ENCODE results near the gene OR51E2. TPM values are rescaled to one million over a fixed set of nuclear protein-coding genes. Genes with fewer than 3 reads are reported as not detected.
A peak's percentile ranks its signal among the peaks of the same experiment; 100 is the strongest.
"Not testable (repeated sequence)": the region's sequence is repeated elsewhere in the genome, so short reads cannot be mapped to it uniquely, and the experiment has no call there.

The OR51E2 gene, protein sequence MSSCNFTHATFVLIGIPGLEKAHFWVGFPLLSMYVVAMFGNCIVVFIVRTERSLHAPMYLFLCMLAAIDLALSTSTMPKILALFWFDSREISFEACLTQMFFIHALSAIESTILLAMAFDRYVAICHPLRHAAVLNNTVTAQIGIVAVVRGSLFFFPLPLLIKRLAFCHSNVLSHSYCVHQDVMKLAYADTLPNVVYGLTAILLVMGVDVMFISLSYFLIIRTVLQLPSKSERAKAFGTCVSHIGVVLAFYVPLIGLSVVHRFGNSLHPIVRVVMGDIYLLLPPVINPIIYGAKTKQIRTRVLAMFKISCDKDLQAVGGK
- not detected for total RNA-seq

DNA sequence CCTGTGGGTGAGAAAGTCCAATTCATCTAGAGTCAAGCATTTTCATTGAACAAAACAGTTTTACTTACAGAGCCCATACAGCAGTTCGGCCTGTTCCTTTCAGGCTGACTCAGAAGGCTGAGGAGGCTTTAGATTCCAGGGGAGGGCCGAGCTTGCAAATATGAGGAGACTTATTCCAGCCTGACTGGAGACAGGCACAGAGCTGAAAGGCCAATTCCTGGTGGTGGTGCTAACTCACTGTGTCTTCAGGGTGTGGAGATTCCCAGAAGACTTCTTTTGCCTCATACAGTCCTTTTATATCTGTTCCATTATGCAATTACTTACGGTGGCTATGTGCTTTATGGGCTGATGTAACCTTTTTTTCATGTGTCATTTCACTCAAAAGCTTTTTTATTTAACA lies at the start of gene OR51E2:
Gene OR51E2 (minus strand): TSS at position 269 of the 400 bp plus-strand sequence. CDS start 15,142 bp downstream, outside the sequence.
- no peak for TF ChIP-seq POLR2A (IDR thresholded peaks at IDR 0.05)
- H3K9me3 ChIP-seq: no peaks in the 10 kb centered on the region
- peak in 1 of 2 donors; percentile 35 for ATAC-seq (ENCODE audit: low FRiP score in 2 of 2)
- H3K27me3 ChIP-seq: no peaks in the 10 kb centered on the region
- no peaks in the 10 kb centered on the region for H3K4me1 ChIP-seq
- 76 to 84% methylated on average over 3 of the region's 3 CpGs for WGBS, 2 donors
- no peaks in the 10 kb centered on the region for H3K36me3 ChIP-seq
- no peak within 1 kb of the TSS for H3K4me3 ChIP-seq
- no peak for DNase-seq
- H3K27ac ChIP-seq: no peak within 1 kb of the TSS

GRCh38 chr11:4740735-4741134 lies 43.1 kb upstream of the OR51E2 start:
- H3K4me1 ChIP-seq: no peaks in the 10 kb centered on the region
- ATAC-seq (ENCODE audit: low FRiP score in 2 of 2) (no peak), DNase-seq (no peak)
- no peaks in the 10 kb centered on the region for H3K27me3 ChIP-seq
- H3K4me3 ChIP-seq: no peak overlapping the region
- WGBS, 2 donors: 87 to 90% methylated on average over 2 of the region's 2 CpGs
- H3K27ac ChIP-seq: no peak overlapping the region
- no peak for TF ChIP-seq CTCF (IDR thresholded peaks at IDR 0.05)
- TF ChIP-seq EP300 (IDR thresholded peaks at IDR 0.05): no peak
- no peak for TF ChIP-seq POLR2AphosphoS5 (IDR thresholded peaks at IDR 0.05)
- TF ChIP-seq POLR2A (IDR thresholded peaks at IDR 0.05): no peak
- H3K36me3 ChIP-seq: no peaks in the 10 kb centered on the region
- no peaks in the 10 kb centered on the region for H3K9me3 ChIP-seq

GRCh38 chr11:4727171-4727570 lies 29.5 kb upstream of the OR51E2 start:
- DNase-seq (no peak), ATAC-seq (ENCODE audit: low FRiP score in 2 of 2) (no peak)
- WGBS, 2 donors: 86 to 89% methylated on average over 2 of the region's 2 CpGs
- Histone ChIP-seq H3K9me3 (no peaks in the 10 kb centered on the region), H3K4me1 (no peaks in the 10 kb centered on the region), H3K36me3 (no peaks in the 10 kb centered on the region), H3K27me3 (no peaks in the 10 kb centered on the region), H3K4me3 (no peak overlapping the region), H3K27ac (no peak overlapping the region)
- TF ChIP-seq POLR2A (IDR thresholded peaks at IDR 0.05): no peak
- no peak for TF ChIP-seq POLR2AphosphoS5 (IDR thresholded peaks at IDR 0.05)
- TF ChIP-seq EP300 (IDR thresholded peaks at IDR 0.05): no peak
- no peak for TF ChIP-seq CTCF (IDR thresholded peaks at IDR 0.05)

DNA sequence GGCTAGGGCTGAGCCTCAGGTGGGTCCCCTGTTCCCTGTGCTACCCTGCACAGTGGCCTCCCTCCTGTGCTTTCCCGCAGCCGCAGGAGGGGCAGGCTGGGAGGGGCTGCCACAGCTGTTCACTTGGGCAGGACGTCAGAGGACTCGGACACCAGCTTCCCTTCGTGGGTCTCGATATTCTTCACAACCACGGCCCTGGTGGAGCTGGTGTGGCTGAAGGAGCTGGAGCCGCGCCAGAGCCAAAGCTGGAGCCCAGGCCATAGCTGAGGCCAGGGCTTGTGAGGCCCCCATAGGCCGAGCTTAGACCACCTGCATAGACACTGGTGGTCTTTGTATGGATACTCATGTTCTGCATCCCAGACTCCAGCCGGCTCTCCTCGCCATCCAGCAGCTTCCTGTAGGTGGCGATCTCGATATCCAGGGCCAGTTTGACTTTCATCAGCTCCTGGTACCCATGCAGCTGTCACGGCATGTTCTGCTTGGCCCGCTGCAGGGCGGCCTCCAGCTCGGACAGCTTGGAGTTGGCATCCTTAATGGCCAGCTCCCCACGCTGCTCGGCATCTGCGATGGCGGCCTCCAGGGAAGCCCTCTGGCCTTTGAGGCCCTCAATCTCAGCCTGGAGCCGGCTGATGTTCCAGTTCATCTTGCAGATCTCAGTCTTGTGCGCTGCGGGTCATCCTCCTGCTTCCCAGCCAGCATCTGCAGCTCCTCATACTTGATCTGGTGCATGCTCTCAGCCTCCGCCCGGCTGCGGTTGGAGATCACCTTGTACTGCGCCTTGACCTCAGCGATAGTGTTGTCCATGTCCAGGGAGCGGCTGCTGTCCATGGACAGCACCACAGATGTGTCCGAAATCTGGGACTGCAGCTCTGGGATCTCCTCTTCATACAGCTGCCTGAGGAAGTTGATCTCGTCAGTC lies 25.2 kb upstream of the OR51E2 start:
- peak in 1 of 2 donors; percentile 69 for DNase-seq
- not testable (repeated sequence) for H3K36me3 ChIP-seq; H3K4me1 ChIP-seq; H3K9me3 ChIP-seq; H3K27me3 ChIP-seq; H3K4me3 ChIP-seq; ATAC-seq (ENCODE audit: low FRiP score in 2 of 2); H3K27ac ChIP-seq
- 90 to 94% methylated on average over 23 to 33 of the region's 33 CpGs for WGBS, 2 donors

DNA sequence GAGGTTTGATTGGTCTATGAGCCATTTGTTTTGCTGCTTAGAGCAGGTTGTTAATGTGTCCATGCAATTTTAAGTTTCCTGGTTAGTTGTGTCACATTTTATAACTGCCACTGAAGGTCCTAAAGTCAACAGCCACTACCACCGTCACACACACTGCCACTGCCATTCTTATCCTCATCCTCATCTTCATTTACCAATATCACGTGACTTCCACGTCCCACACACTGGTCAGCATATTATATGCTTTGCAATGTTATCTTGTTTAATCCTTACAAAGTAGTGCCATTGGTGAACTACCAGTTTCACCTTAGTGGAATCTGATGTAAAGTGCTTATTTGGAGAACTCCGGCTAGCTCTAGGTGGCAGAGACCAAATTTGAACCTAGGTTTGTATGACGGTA lies 16.6 kb upstream of the OR51E2 start:
- Histone ChIP-seq H3K36me3 (no peaks in the 10 kb centered on the region), H3K4me3 (no peak overlapping the region), H3K27me3 (no peaks in the 10 kb centered on the region), H3K4me1 (no peaks in the 10 kb centered on the region), H3K9me3 (no peaks in the 10 kb centered on the region), H3K27ac (no peak overlapping the region)
- no peak for TF ChIP-seq POLR2AphosphoS5 (IDR thresholded peaks at IDR 0.05)
- no peak for ATAC-seq (ENCODE audit: low FRiP score in 2 of 2)
- WGBS, 2 donors: 80% methylated on average over 5 of the region's 5 CpGs
- no peak for DNase-seq

- Histone ChIP-seq H3K27me3 (no peaks in the 10 kb centered on the region), H3K9me3 (no peaks in the 10 kb centered on the region), H3K27ac (no peak overlapping the region), H3K36me3 (no peaks in the 10 kb centered on the region), H3K4me3 (no peak overlapping the region), H3K4me1 (no peaks in the 10 kb centered on the region)
- TF ChIP-seq CTCF (IDR thresholded peaks at IDR 0.05): no peak
- no peak for TF ChIP-seq EP300 (IDR thresholded peaks at IDR 0.05)
- no peak for TF ChIP-seq POLR2A (IDR thresholded peaks at IDR 0.05)
- no peak for TF ChIP-seq POLR2AphosphoS5 (IDR thresholded peaks at IDR 0.05)
- WGBS, 2 donors: 41 to 59% methylated on average over 1 of the region's 1 CpG
- DNase-seq (no peak), ATAC-seq (ENCODE audit: low FRiP score in 2 of 2) (no peak)
Measured at GRCh38 chr11:4713241-4713640, 15.6 kb upstream of the OR51E2 start.

Measured in upper lobe of left lung (tissue), 6 donors.